ENCODE measurements around the gene NMRK2. TPM values are rescaled to one million over a fixed set of nuclear protein-coding genes. Genes with fewer than 3 reads are reported as not detected.

Gene NMRK2
- total RNA-seq, 2 experiments from 2014 or later: not detected

GRCh38 chr19:3983936-3984583 lies 51.2 kb downstream of the NMRK2 start:
- Mint-ChIP-seq H3K9me3 (no peaks in the 10 kb centered on the region), H3K27ac (peak overlapping the region; percentile 92), H3K4me1 (peaks cover 22% of the 10 kb centered on the region), H3K4me3 (peak overlapping the region; percentile 98), H3K36me3 (peaks cover 29% of the 10 kb centered on the region), H3K27me3 (no peaks in the 10 kb centered on the region)
- DNase-seq (no peak), ATAC-seq (ENCODE audit: low read depth) (no peak)
- POLR2A ChIA-PET: interaction anchor here (0.5 to 3.2 kb wide), 4 partner anchors 9 to 105 kb away, joined by 5 to 34 read pairs (median 12); partner anchors contain the start of genes DAPK3 and PIAS4

GRCh38 chr19:3984584-3984907 lies 51.7 kb downstream of the NMRK2 start:
- no peaks in the 10 kb centered on the region for H3K9me3 Mint-ChIP-seq
- peak overlapping the region; percentile 98 for H3K4me3 Mint-ChIP-seq
- ATAC-seq (ENCODE audit: low read depth) (no peak), DNase-seq (no peak)
- H3K36me3 Mint-ChIP-seq: peaks cover 27% of the 10 kb centered on the region
- POLR2A ChIA-PET: interaction anchor here (0.6 to 3.2 kb wide), 15 partner anchors 9 to 256 kb away, joined by 3 to 34 read pairs (median 5); partner anchors contain the start of genes ATCAY, DAPK3, MRPL54 and PIAS4
- peaks cover 22% of the 10 kb centered on the region for H3K4me1 Mint-ChIP-seq
- H3K27ac Mint-ChIP-seq: peak overlapping the region; percentile 92
- H3K27me3 Mint-ChIP-seq: no peaks in the 10 kb centered on the region

GRCh38 chr19:3984908-3985642 lies 52.2 kb downstream of the NMRK2 start, which contains the start of gene EEF2:
TSS of gene EEF2 (minus strand) at chr19:3985463. CDS start at chr19:3985380, 83 bp downstream.
- peak within 1 kb of the TSS; percentile 98 for H3K27ac Mint-ChIP-seq
- H3K9me3 Mint-ChIP-seq: no peaks in the 10 kb centered on the region
- peaks cover 26% of the 10 kb centered on the region for H3K36me3 Mint-ChIP-seq
- peaks cover 22% of the 10 kb centered on the region for H3K4me1 Mint-ChIP-seq
- H3K4me3 Mint-ChIP-seq: peak within 1 kb of the TSS; percentile 98
- ATAC-seq (ENCODE audit: low read depth) (peak; percentile 51), DNase-seq (peak; percentile 95)
- no peaks in the 10 kb centered on the region for H3K27me3 Mint-ChIP-seq
- POLR2A ChIA-PET: interaction anchor here (0.6 to 3.2 kb wide), 35 partner anchors 8 to 709 kb away, joined by 3 to 34 read pairs (median 4); partner anchors contain the start of genes ATCAY, DAPK3, HDGFL2 and MRPL54

GRCh38 chr19:3985643-3986259 lies 52.9 kb downstream of the NMRK2 start:
- Mint-ChIP-seq H3K4me1 (peaks cover 24% of the 10 kb centered on the region), H3K27me3 (no peaks in the 10 kb centered on the region), H3K4me3 (peak overlapping the region; percentile 98), H3K9me3 (peaks cover under 1% of the 10 kb centered on the region), H3K36me3 (peaks cover 26% of the 10 kb centered on the region), H3K27ac (peak overlapping the region; percentile 98)
- DNase-seq (no peak), ATAC-seq (ENCODE audit: low read depth) (no peak)
- POLR2A ChIA-PET: interaction anchor here (0.6 to 3.2 kb wide), 31 partner anchors 9 to 710 kb away, joined by 3 to 34 read pairs (median 4); partner anchors contain the start of genes ATCAY, DAPK3, HDGFL2 and MRPL54

- H3K9me3 Mint-ChIP-seq: peaks cover 2% of the 10 kb centered on the region
- ATAC-seq (ENCODE audit: low read depth): peak; percentile 30
- peak overlapping the region; percentile 98 for H3K4me3 Mint-ChIP-seq
- H3K27me3 Mint-ChIP-seq: no peaks in the 10 kb centered on the region
- peak overlapping the region; percentile 98 for H3K27ac Mint-ChIP-seq
- POLR2A ChIA-PET: interaction anchor here (1.3 to 3.2 kb wide), 9 partner anchors 10 to 216 kb away, joined by 3 to 34 read pairs (median 10); partner anchors contain the start of genes DAPK3, PIAS4 and ZBTB7A
- peak; percentile 65 for DNase-seq
- peaks cover 25% of the 10 kb centered on the region for H3K36me3 Mint-ChIP-seq
- peaks cover 23% of the 10 kb centered on the region for H3K4me1 Mint-ChIP-seq
Measured at GRCh38 chr19:3986260-3987041, 53.6 kb downstream of the NMRK2 start.

GRCh38 chr19:3987619-3988371 lies 54.9 kb downstream of the NMRK2 start:
- H3K4me1 Mint-ChIP-seq: peaks cover 23% of the 10 kb centered on the region
- POLR2A ChIA-PET: interaction anchor here (0.5 to 2.2 kb wide), 16 partner anchors 8 to 1315 kb away, joined by 3 to 21 read pairs (median 4); partner anchors contain the start of genes DAPK3, MRPL54, PIAS4 and ZBTB7A
- DNase-seq: peak; percentile 93
- H3K27ac Mint-ChIP-seq: peak overlapping the region; percentile 98
- H3K27me3 Mint-ChIP-seq: no peaks in the 10 kb centered on the region
- peak; percentile 31 for ATAC-seq (ENCODE audit: low read depth)
- peaks cover 20% of the 10 kb centered on the region for H3K36me3 Mint-ChIP-seq
- peaks cover 2% of the 10 kb centered on the region for H3K9me3 Mint-ChIP-seq
- peak overlapping the region; percentile 98 for H3K4me3 Mint-ChIP-seq

GRCh38 chr19:3990815-3991117 lies 57.9 kb downstream of the NMRK2 start:
- no peak for DNase-seq
- peaks cover 2% of the 10 kb centered on the region for H3K9me3 Mint-ChIP-seq
- H3K4me3 Mint-ChIP-seq: peak overlapping the region; percentile 1
- ATAC-seq (ENCODE audit: low read depth): no peak
- H3K4me1 Mint-ChIP-seq: peaks cover 14% of the 10 kb centered on the region
- peaks cover 3% of the 10 kb centered on the region for H3K27me3 Mint-ChIP-seq
- POLR2A ChIA-PET: interaction anchor here (1.2 to 1.4 kb wide), 4 partner anchors 11 to 114 kb away, joined by 3 to 9 read pairs (median 4); partner anchors contain the start of genes DAPK3 and PIAS4
- peak overlapping the region; percentile 31 for H3K27ac Mint-ChIP-seq
- H3K36me3 Mint-ChIP-seq: peaks cover 2% of the 10 kb centered on the region

Small RNA genes within 50 kb of the gene (microRNA-seq; reads per million reads assigned to microRNA genes)
- gene MIR637: not detected

Other genes starting within 250 kb of the NMRK2 start
- 10 to 100 TPM; 18.9 to 23.5 TPM for gene PIP5K1C, start 232.6 kb upstream of the NMRK2 start, total RNA-seq
- gene TJP3, start 224.7 kb upstream of the NMRK2 start, total RNA-seq: 1 to 10 TPM; 5.2 to 7.6 TPM
- 10 to 100 TPM; 54.5 to 61.9 TPM for gene APBA3, start 171.4 kb upstream of the NMRK2 start, total RNA-seq
- gene MRPL54, start 170.4 kb upstream of the NMRK2 start, total RNA-seq: 10 to 100 TPM; 68.9 to 73.9 TPM
- gene RAX2, start 160.8 kb upstream of the NMRK2 start, total RNA-seq: not detected
- gene MATK, start 146.7 kb upstream of the NMRK2 start, total RNA-seq: 10 to 100 TPM; 29.4 to 31.8 TPM
- under 1 TPM; 0.55 to 0.91 TPM for gene ZFR2, start 64.0 kb upstream of the NMRK2 start, total RNA-seq
- gene ATCAY, start 52.4 kb upstream of the NMRK2 start, total RNA-seq: not detected
- gene DAPK3, start 38.0 kb downstream of the NMRK2 start, total RNA-seq: 10 to 100 TPM; 44.8 to 49.8 TPM
- 1,000 to 10,000 TPM; 1,510 to 1,513 TPM for gene EEF2, start 52.4 kb downstream of the NMRK2 start, total RNA-seq
- gene PIAS4, start 74.7 kb downstream of the NMRK2 start, total RNA-seq: 10 to 100 TPM; 32.1 to 38.3 TPM
- gene ZBTB7A, start 133.8 kb downstream of the NMRK2 start, total RNA-seq: 10 to 100 TPM; 60.6 to 61.5 TPM
- gene MAP2K2, start 191.1 kb downstream of the NMRK2 start, total RNA-seq: 100 to 1,000 TPM; 210 to 211 TPM
- not detected for gene CREB3L3, start 220.6 kb downstream of the NMRK2 start, total RNA-seq
- 10 to 100 TPM; 30.1 to 37.5 TPM for gene SIRT6, start 249.5 kb downstream of the NMRK2 start, total RNA-seq
- gene ANKRD24, start 249.6 kb downstream of the NMRK2 start, total RNA-seq: 1 to 10 TPM; 1.5 to 1.7 TPM